ENCODE results near the gene ACTA1. TPM values are rescaled to one million over a fixed set of nuclear protein-coding genes. Genes with fewer than 3 reads are reported as not detected.

ACTA1 gene
- total and polyA plus RNA-seq, 2 experiments from 2014 or later: 8.8 to 13.0 TPM

DNA sequence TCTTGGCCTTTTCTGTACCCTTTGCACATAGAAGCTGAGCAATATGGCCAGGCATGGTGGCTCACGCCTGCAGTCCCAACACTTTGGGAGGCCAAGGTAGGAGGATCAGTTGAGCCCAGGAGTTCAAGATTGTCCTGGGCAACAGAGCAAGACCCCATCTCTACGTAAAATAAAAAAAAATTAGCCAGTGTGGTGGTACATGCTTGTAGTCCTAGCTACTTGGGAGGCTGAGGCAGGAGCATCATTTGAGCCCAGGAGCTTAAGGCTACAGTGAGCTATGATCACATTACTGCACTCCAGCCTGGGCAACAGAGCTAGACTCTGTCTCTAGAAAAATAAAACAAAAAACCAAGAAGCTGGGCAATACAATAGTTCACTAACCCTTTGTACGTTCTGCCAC is 6.3 kb downstream of the ACTA1 start (continued):
- TF ChIP-seq, protein P1, sequence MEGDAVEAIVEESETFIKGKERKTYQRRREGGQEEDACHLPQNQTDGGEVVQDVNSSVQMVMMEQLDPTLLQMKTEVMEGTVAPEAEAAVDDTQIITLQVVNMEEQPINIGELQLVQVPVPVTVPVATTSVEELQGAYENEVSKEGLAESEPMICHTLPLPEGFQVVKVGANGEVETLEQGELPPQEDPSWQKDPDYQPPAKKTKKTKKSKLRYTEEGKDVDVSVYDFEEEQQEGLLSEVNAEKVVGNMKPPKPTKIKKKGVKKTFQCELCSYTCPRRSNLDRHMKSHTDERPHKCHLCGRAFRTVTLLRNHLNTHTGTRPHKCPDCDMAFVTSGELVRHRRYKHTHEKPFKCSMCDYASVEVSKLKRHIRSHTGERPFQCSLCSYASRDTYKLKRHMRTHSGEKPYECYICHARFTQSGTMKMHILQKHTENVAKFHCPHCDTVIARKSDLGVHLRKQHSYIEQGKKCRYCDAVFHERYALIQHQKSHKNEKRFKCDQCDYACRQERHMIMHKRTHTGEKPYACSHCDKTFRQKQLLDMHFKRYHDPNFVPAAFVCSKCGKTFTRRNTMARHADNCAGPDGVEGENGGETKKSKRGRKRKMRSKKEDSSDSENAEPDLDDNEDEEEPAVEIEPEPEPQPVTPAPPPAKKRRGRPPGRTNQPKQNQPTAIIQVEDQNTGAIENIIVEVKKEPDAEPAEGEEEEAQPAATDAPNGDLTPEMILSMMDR (conservative IDR thresholded peaks at IDR 0.05; ENCODE audit: low read depth in 2 of 2): no peak
- TF ChIP-seq EZH2 (IDR thresholded peaks at IDR 0.05; ENCODE audit: low read depth, unreplicated experiment) (no peak), CREB1 (CRISPR knock-in tag; IDR thresholded peaks at IDR 0.05; ENCODE audit: low read depth) (no peak)

DNA sequence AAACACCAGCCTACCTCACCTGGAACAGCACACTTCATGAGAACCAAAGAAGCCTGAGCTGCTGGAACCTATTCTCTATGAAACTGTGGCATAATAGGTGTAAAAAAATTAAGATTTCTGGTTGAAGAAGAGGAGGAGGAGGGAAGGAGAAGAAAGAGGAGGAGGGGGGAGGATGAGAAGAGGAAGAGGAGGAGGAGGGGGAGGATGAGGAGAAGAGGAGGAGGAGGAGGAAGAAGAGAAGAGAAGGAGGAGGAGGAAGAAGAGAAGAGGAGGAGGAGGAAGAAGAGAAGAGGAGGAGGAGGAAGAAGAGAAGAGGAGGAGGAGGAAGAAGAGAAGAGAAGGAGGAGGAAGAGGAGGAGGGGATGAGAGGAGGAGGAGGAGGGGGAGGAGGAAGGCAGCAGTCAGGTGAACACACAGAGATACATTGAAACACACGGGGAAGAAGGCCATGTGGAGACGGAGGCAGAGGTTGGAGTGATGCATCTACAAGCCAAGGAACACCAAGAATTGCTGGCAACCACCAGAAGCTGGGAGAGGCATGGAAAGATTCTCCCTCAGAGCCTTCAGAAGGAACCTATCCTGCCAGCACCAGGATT is 8.2 kb downstream of the ACTA1 start:
- Histone ChIP-seq H3K4me1 (ENCODE audit: insufficient read depth) (no peaks in the 10 kb centered on the region), H3F3A (replicated peaks; ENCODE audit: low read depth) (no peaks in the 10 kb centered on the region), H3K4me3 (no peak overlapping the region), H3K27ac (ENCODE audit: low read depth) (no peak overlapping the region), H3K79me2 (replicated peaks; ENCODE audit: insufficient read depth) (no peaks in the 10 kb centered on the region), H3K4me2 (no peak overlapping the region), H2AFZ (no peak overlapping the region), H3K9me2 (ENCODE audit: insufficient read depth) (no peaks in the 10 kb centered on the region), H3K36me3 (ENCODE audit: insufficient read depth) (no peaks in the 10 kb centered on the region), H4K20me1 (replicated peaks; ENCODE audit: insufficient read depth) (no peaks in the 10 kb centered on the region), H3K27me3 (ENCODE audit: insufficient read depth) (peaks cover 17% of the 10 kb centered on the region)
- Mint-ChIP-seq H3K4me1 (peaks cover 6% of the 10 kb centered on the region; the same call in 2 of the 3 replicates), H3K27ac (no peak overlapping the region), H3K9me3 (peaks cover 14% of the 10 kb centered on the region; the same call in 2 of the 3 replicates), H3K27me3 (ENCODE audit: insufficient read depth, low read depth, poor library complexity) (peaks cover 17% of the 10 kb centered on the region), H3K36me3 (ENCODE audit: low read depth) (0 out of 3 replicates have a peak, but pooled peaks cover 3% of the 10 kb centered on the region), H3K4me3 (no peak overlapping the region)
- DNase-seq (ENCODE audit: low spot score) (no peak), ATAC-seq (no peak)
- no peak for TF ChIP-seq JUNB (IDR thresholded peaks at IDR 0.05; ENCODE audit: unreplicated experiment)
- TF ChIP-seq ZNF114 (CRISPR knock-in tag; IDR thresholded peaks at IDR 0.05): no peak
- TF ChIP-seq, protein P2, sequence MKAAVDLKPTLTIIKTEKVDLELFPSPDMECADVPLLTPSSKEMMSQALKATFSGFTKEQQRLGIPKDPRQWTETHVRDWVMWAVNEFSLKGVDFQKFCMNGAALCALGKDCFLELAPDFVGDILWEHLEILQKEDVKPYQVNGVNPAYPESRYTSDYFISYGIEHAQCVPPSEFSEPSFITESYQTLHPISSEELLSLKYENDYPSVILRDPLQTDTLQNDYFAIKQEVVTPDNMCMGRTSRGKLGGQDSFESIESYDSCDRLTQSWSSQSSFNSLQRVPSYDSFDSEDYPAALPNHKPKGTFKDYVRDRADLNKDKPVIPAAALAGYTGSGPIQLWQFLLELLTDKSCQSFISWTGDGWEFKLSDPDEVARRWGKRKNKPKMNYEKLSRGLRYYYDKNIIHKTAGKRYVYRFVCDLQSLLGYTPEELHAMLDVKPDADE (IDR thresholded peaks at IDR 0.05): no peak

DNA sequence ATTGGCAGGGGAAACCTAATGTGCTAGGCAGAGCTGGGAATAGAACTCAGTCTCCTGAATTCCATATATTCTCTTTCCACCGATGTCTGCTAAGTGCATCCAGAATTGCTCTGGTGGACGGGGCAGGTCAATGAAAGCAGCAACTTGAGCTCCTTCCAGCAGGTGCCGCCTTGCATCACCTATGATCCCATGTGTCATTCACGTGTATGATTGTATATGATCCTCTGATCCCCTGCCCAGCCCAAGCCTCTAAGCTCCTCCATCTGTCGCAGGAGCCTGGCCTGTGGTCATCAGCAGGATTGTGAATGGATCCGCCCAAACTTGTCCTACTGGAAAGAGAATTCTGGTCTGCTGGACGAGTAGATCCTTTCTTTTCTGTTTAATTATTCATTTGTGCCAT is 13.1 kb downstream of the ACTA1 start:
- Histone ChIP-seq H3K9me2 (ENCODE audit: insufficient read depth) (no peaks in the 10 kb centered on the region), H3F3A (replicated peaks; ENCODE audit: low read depth) (no peaks in the 10 kb centered on the region), H2AFZ (0 out of 2 replicates have a peak overlapping the region, but pooled peaks have one; percentile 23), H4K20me1 (replicated peaks; ENCODE audit: insufficient read depth) (no peaks in the 10 kb centered on the region), H3K79me2 (replicated peaks; ENCODE audit: insufficient read depth) (no peaks in the 10 kb centered on the region), H3K4me2 (no peak overlapping the region), H3K36me3 (ENCODE audit: insufficient read depth) (no peaks in the 10 kb centered on the region), H3K4me1 (ENCODE audit: insufficient read depth) (peaks cover 13% of the 10 kb centered on the region), H3K27ac (ENCODE audit: low read depth) (no peak overlapping the region), H3K4me3 (no peak overlapping the region), H3K27me3 (ENCODE audit: insufficient read depth) (no peaks in the 10 kb centered on the region)
- no peak overlapping the region for H3K4me3 Mint-ChIP-seq
- ATAC-seq: no peak
- H3K27ac Mint-ChIP-seq: no peak overlapping the region; the same call in 1 of the 2 replicates
- H3K27me3 Mint-ChIP-seq (ENCODE audit: insufficient read depth, low read depth, poor library complexity): peaks cover 8% of the 10 kb centered on the region
- peaks cover 9% of the 10 kb centered on the region; the same call in 2 of the 3 replicates for H3K4me1 Mint-ChIP-seq
- H3K9me3 Mint-ChIP-seq: peaks cover 14% of the 10 kb centered on the region; the same call in 2 of the 3 replicates
- H3K36me3 Mint-ChIP-seq (ENCODE audit: low read depth): 0 out of 3 replicates have a peak, but pooled peaks cover 3% of the 10 kb centered on the region
- TF ChIP-seq, protein P1 (conservative IDR thresholded peaks at IDR 0.05; ENCODE audit: low read depth in 2 of 2): peak in 1 of 2 experiments; percentile 34; a peak in 2 of 4 replicates
- TF ChIP-seq, protein P3, sequence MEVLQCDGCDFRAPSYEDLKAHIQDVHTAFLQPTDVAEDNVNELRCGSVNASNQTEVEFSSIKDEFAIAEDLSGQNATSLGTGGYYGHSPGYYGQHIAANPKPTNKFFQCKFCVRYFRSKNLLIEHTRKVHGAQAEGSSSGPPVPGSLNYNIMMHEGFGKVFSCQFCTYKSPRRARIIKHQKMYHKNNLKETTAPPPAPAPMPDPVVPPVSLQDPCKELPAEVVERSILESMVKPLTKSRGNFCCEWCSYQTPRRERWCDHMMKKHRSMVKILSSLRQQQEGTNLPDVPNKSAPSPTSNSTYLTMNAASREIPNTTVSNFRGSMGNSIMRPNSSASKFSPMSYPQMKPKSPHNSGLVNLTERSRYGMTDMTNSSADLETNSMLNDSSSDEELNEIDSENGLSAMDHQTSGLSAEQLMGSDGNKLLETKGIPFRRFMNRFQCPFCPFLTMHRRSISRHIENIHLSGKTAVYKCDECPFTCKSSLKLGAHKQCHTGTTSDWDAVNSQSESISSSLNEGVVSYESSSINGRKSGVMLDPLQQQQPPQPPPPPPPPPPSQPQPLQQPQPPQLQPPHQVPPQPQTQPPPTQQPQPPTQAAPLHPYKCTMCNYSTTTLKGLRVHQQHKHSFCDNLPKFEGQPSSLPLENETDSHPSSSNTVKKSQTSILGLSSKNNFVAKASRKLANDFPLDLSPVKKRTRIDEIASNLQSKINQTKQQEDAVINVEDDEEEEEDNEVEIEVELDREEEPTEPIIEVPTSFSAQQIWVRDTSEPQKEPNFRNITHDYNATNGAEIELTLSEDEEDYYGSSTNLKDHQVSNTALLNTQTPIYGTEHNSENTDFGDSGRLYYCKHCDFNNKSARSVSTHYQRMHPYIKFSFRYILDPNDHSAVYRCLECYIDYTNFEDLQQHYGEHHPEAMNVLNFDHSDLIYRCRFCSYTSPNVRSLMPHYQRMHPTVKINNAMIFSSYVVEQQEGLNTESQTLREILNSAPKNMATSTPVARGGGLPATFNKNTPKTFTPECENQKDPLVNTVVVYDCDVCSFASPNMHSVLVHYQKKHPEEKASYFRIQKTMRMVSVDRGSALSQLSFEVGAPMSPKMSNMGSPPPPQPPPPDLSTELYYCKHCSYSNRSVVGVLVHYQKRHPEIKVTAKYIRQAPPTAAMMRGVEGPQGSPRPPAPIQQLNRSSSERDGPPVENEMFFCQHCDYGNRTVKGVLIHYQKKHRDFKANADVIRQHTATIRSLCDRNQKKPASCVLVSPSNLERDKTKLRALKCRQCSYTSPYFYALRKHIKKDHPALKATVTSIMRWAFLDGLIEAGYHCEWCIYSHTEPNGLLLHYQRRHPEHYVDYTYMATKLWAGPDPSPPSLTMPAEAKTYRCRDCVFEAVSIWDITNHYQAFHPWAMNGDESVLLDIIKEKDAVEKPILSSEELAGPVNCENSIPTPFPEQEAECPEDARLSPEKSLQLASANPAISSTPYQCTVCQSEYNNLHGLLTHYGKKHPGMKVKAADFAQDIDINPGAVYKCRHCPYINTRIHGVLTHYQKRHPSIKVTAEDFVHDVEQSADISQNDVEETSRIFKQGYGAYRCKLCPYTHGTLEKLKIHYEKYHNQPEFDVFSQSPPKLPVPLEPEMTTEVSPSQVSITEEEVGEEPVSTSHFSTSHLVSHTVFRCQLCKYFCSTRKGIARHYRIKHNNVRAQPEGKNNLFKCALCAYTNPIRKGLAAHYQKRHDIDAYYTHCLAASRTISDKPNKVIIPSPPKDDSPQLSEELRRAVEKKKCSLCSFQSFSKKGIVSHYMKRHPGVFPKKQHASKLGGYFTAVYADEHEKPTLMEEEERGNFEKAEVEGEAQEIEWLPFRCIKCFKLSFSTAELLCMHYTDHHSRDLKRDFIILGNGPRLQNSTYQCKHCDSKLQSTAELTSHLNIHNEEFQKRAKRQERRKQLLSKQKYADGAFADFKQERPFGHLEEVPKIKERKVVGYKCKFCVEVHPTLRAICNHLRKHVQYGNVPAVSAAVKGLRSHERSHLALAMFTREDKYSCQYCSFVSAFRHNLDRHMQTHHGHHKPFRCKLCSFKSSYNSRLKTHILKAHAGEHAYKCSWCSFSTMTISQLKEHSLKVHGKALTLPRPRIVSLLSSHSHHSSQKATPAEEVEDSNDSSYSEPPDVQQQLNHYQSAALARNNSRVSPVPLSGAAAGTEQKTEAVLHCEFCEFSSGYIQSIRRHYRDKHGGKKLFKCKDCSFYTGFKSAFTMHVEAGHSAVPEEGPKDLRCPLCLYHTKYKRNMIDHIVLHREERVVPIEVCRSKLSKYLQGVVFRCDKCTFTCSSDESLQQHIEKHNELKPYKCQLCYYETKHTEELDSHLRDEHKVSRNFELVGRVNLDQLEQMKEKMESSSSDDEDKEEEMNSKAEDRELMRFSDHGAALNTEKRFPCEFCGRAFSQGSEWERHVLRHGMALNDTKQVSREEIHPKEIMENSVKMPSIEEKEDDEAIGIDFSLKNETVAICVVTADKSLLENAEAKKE (CRISPR knock-in tag; IDR thresholded peaks at IDR 0.05): no peak
- TF ChIP-seq JUNB (IDR thresholded peaks at IDR 0.05; ENCODE audit: unreplicated experiment): no peak
- TF ChIP-seq ZNF114 (CRISPR knock-in tag; IDR thresholded peaks at IDR 0.05): no peak
- DNase-seq (ENCODE audit: low spot score): no peak
